SK-N-SH (cell line): ENCODE results near the gene ZNF221. TPM values are rescaled to one million over a fixed set of nuclear protein-coding genes. Genes with fewer than 3 reads are reported as not detected.

ENCODE experiments used
- CTCF ChIA-PET: fragments of 300-600, 350-600 bp; formaldehyde crosslinking; extraction: SDS; loops from one replicate; lab custom pipeline; 2021; lab: Yijun Ruan, JAX
- POLR2A ChIA-PET: fragments of 350-600 bp; sonication (Branson Sonifier 250); formaldehyde crosslinking; extraction: SDS; loops from one replicate; lab custom pipeline; 2020; ENCODE audit warnings: antibody characterized with exemption, inconsistent platforms; lab: Yijun Ruan, JAX
- DNase-seq: peaks from one replicate; pipeline ENCODE4 v3.0.0; 2012
- H2AFZ ChIP-seq: fragments of 200-600 bp; sonication (generic); 2 replicates; pipeline ENCODE4 v1.8.1; 2016; ENCODE audit warnings: antibody characterized with exemption, mild to moderate bottlenecking, low read depth
- H3F3A ChIP-seq: fragments of 200-600 bp; sonication (generic); replicated peaks from 2 replicates; pipeline ENCODE3; 2016; ENCODE audit warnings: antibody characterized with exemption, mild to moderate bottlenecking; ENCODE audit not compliant: insufficient read depth
- H3K27ac ChIP-seq, 2 experiments: fragments of 200-500 bp in 1 of 2; fragments of 200-600 bp in 1 of 2; sonication (Bioruptor generic) in 1 of 2; sonication (generic), shearing (Covaris generic) in 1 of 2; 2 replicates each; pipeline versions ENCODE4 v1.5.1 to v1.6.1; 2014 to 2016; ENCODE audit warnings: low read depth in 2 of 2, inconsistent platforms in 1 of 2, low read length in 1 of 2, mild to moderate bottlenecking in 1 of 2, mixed read lengths in 1 of 2
- H3K27me3 ChIP-seq: fragments of 200-600 bp; sonication (generic), shearing (Covaris generic); 2 replicates; pipeline ENCODE4 v1.6.1; 2016; ENCODE audit warnings: mixed run types; ENCODE audit not compliant: insufficient read depth
- H3K36me3 ChIP-seq, 2 experiments: fragments of 200-500 bp in 1 of 2; fragments of 200-600 bp in 1 of 2; sonication (Bioruptor generic) in 1 of 2; sonication (generic) in 1 of 2; replicated peaks in 1 of 2; 2 replicates each; pipeline versions ENCODE3 to v1.5.1; 2014 to 2016; ENCODE audit warnings: low read length in 1 of 2, mild to moderate bottlenecking in 1 of 2; ENCODE audit not compliant: insufficient read depth in 2 of 2, control insufficient read depth in 1 of 2
- H3K4me1 ChIP-seq, 2 experiments: fragments of 200-500 bp in 1 of 2; fragments of 200-600 bp in 1 of 2; sonication (Bioruptor generic) in 1 of 2; sonication (generic), shearing (Covaris generic) in 1 of 2; 2 replicates each; pipeline versions ENCODE4 v1.5.1 to v1.6.1; 2014 to 2016; ENCODE audit warnings: low read depth in 1 of 2, low read length in 1 of 2, mixed run types in 1 of 2; ENCODE audit not compliant: insufficient read depth in 2 of 2, control insufficient read depth in 1 of 2
- H3K4me2 ChIP-seq: fragments of 200-600 bp; sonication (generic), shearing (Covaris generic); 2 replicates; pipeline ENCODE4 v1.6.1; 2017; ENCODE audit warnings: mixed run types
- H3K4me3 ChIP-seq, 2 experiments: fragments of 200-500 bp in 1 of 2; fragments of 200-600 bp in 1 of 2; sonication (Bioruptor generic) in 1 of 2; sonication (generic), shearing (Covaris generic) in 1 of 2; 2 replicates each; pipeline versions ENCODE4 v1.5.1 to v1.8.1; 2014 to 2016; ENCODE audit warnings: low read depth in 2 of 2, inconsistent platforms in 1 of 2, low read length in 1 of 2, mild to moderate bottlenecking in 1 of 2, mixed read lengths in 1 of 2, moderate library complexity in 1 of 2
- H3K79me2 ChIP-seq: fragments of 200-600 bp; sonication (generic); 2 replicates; pipeline ENCODE4 v1.8.1; 2017; ENCODE audit warnings: mild to moderate bottlenecking; ENCODE audit not compliant: insufficient read depth
- H3K9ac ChIP-seq: fragments of 200-600 bp; sonication (generic); 2 replicates; pipeline ENCODE4 v1.6.1; 2017; ENCODE audit warnings: mixed run types
- H3K9me2 ChIP-seq: fragments of 200-600 bp; sonication (generic); 2 replicates; pipeline ENCODE4 v1.6.1; 2017; ENCODE audit warnings: mixed run types
- H3K9me3 ChIP-seq: fragments of 200-600 bp; sonication (generic); 2 replicates; pipeline ENCODE4 v1.6.1; 2017; ENCODE audit warnings: mixed run types, mild to moderate bottlenecking, moderate library complexity
- H4K20me1 ChIP-seq: fragments of 200-600 bp; sonication (generic); 2 replicates; pipeline ENCODE4 v1.6.1; 2017; ENCODE audit warnings: mild to moderate bottlenecking, mixed run types; ENCODE audit not compliant: insufficient read depth
- EP300 ChIP-seq, 2 experiments: IDR thresholded peaks; 2 replicates each; pipeline versions ENCODE4 v1.4.0 to v1.6.1; 2012; ENCODE audit warnings: borderline replicate concordance in 1 of 2, low read depth in 1 of 2, low read length in 1 of 2
- EZH2phosphoT487 ChIP-seq: fragments of 200-600 bp; sonication (generic); IDR thresholded peaks from 2 replicates; pipeline ENCODE4 v1.6.1; 2017; ENCODE audit warnings: low read depth, mixed run types, mild to moderate bottlenecking, antibody characterized with exemption, moderate library complexity, borderline replicate concordance
- FOSL2 ChIP-seq: IDR thresholded peaks from 2 replicates; pipeline ENCODE4 v1.4.0; 2012; ENCODE audit warnings: low read depth, mild to moderate bottlenecking, moderate library complexity, borderline replicate concordance
- FOXJ3 ChIP-seq: sonication (generic); formaldehyde crosslinking; IDR thresholded peaks from 2 replicates; pipeline ENCODE4 v1.5.1; 2020; ENCODE audit warnings: mild to moderate bottlenecking, missing genetic modification reagents
- FOXM1 ChIP-seq: IDR thresholded peaks from 2 replicates; pipeline ENCODE4 v1.4.0; 2012; ENCODE audit warnings: low read depth, mild to moderate bottlenecking
- GATA2 ChIP-seq: sonication (generic); formaldehyde crosslinking; IDR thresholded peaks from 2 replicates; pipeline ENCODE4 v1.5.0; 2020; ENCODE audit warnings: mild to moderate bottlenecking, missing genetic modification reagents
- MEF2A ChIP-seq: IDR thresholded peaks from 2 replicates; pipeline ENCODE4 v1.4.0; 2012; ENCODE audit warnings: low read depth, borderline replicate concordance
- MXI1 ChIP-seq: IDR thresholded peaks from 2 replicates; pipeline ENCODE4 v1.6.1; 2012; ENCODE audit warnings: mild to moderate bottlenecking, low read depth, low read length, improper control_type of control experiment
- NFIC ChIP-seq: IDR thresholded peaks from 2 replicates; pipeline ENCODE4 v1.4.0; 2012; ENCODE audit warnings: borderline replicate concordance
- POLR2AphosphoS5 ChIP-seq: IDR thresholded peaks from 2 replicates; pipeline ENCODE4 v1.6.1; 2012; ENCODE audit warnings: low read depth, low read length
- RAD21 ChIP-seq: IDR thresholded peaks from 2 replicates; pipeline ENCODE4 v1.6.1; 2012; ENCODE audit warnings: mild to moderate bottlenecking, low read length
- RXRA ChIP-seq: IDR thresholded peaks from 2 replicates; pipeline ENCODE4 v1.4.0; 2012; ENCODE audit warnings: low read depth, mild to moderate bottlenecking, borderline replicate concordance
- TCF12 ChIP-seq: IDR thresholded peaks from 2 replicates; pipeline ENCODE4 v1.4.0; 2012
- TEAD4 ChIP-seq: IDR thresholded peaks from 2 replicates; pipeline ENCODE4 v1.4.0; 2012; ENCODE audit warnings: mild to moderate bottlenecking, borderline replicate concordance; ENCODE audit not compliant: insufficient read depth
- USF2 ChIP-seq: fragments of 150-350 bp; IDR thresholded peaks from 2 replicates; pipeline ENCODE4 v1.6.1; 2017; ENCODE audit warnings: antibody characterized with exemption, low read length, low read depth, borderline replicate concordance
- YY1 ChIP-seq: IDR thresholded peaks from 2 replicates; pipeline ENCODE4 v1.4.0; 2012; ENCODE audit warnings: low read depth, mild to moderate bottlenecking
- WGBS: methylation state at CpG from one replicate; pipeline ENCODE4 v1.1.6; 2017; ENCODE audit warnings: low lambda C conversion rate; 5-methylcytosine and 5-hydroxymethylcytosine counted together
- polyA plus RNA-seq, 3 experiments: library from polyadenylated mRNA; depleted of rRNA; stranded (reverse); fragments of >200 nt; gene quantifications; 2 replicates each; pipeline ENCODE4 v1.2.3, GENCODE V29; 2012
- TF ChIP-seq, protein P1 (sequence below): fragments of 150-350 bp; IDR thresholded peaks from 2 replicates; pipeline ENCODE4 v1.6.1; 2016; ENCODE audit warnings: mild to moderate bottlenecking, low read depth, low read length
- TF ChIP-seq, protein P2 (sequence below): IDR thresholded peaks from 2 replicates; pipeline ENCODE4 v1.6.1; 2012; ENCODE audit warnings: mild to moderate bottlenecking, low read depth, low read length, moderate library complexity

The ZNF221 gene
- polyA plus RNA-seq, 1 of the 3 experiments (the other 2 are of a cell fraction) = 0.64 TPM

DNA sequence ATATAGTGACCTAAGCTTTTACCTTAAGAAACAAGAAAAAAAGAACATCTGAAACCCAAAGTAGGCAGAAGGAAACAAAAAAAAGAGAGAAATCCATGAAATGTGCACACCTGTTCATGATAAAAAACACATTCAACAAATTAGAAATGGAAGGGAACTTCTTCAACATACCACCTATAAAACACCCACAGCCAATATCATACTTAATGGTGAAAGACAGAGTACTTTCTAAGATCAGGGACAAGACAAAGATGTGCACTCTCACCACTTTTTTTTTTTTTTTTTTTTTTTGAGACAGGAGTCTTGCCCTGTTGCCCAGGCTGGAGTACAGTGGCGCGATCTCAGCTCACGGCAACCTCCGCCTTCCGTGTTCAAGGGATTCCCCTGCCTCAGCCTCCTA, 45.1 kb upstream of the ZNF221 start (continued):
- TF ChIP-seq TEAD4 (no peak), FOXM1 (no peak), NFIC (no peak), FOSL2 (no peak), RXRA (no peak)

DNA sequence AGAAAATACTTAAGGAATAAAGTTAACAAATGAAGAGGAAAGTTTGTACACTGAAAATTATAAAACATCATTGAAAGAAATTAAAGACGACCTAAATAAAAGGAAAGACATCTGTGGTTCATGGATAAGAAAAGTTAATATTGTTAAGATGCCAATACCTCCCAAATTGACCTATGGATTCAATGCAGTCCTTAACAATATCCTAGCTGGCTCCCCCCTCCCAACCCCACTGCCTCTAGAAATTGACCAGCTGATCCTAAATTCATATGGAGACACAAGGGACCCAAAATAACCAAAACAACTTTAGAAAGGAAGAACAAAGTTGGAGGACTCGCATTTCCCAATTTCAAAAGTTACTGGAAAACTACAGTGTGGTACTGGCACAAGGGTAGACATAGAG, 44.3 kb upstream of the ZNF221 start:
- Histone ChIP-seq H3K27me3 (no peaks in the 10 kb centered on the region), H3K36me3 (peaks cover 0 to 7% of the 10 kb centered on the region in 2 experiments), H3K27ac (no peak overlapping the region), H3K4me2 (no peak overlapping the region), H3K9me3 (peaks cover 4% of the 10 kb centered on the region; the same call in 1 of the 2 replicates), H3K9me2 (no peaks in the 10 kb centered on the region), H2AFZ (no peak overlapping the region), H3K4me3 (no peak overlapping the region), H3F3A (no peaks in the 10 kb centered on the region), H3K79me2 (no peaks in the 10 kb centered on the region), H4K20me1 (no peaks in the 10 kb centered on the region), H3K4me1 (peaks cover 0 to 3% of the 10 kb centered on the region in 2 experiments; a peak in 1 of 4 replicates), H3K9ac (no peak overlapping the region)
- POLR2A ChIA-PET = no interaction called here
- TF ChIP-seq RAD21 = no peak
- TF ChIP-seq MEF2A = no peak
- no peak for TF ChIP-seq USF2
- no peak for TF ChIP-seq YY1
- no peak for TF ChIP-seq EP300 (IDR thresholded peaks at IDR 0.05; ENCODE audit: borderline replicate concordance in 1 of 2, low read depth in 1 of 2, low read length in 1 of 2)
- TF ChIP-seq GATA2 = no peak
- no peak for TF ChIP-seq EZH2phosphoT487
- TF ChIP-seq POLR2AphosphoS5 = no peak
- TF ChIP-seq FOXJ3 = no peak
- TF ChIP-seq TCF12 = no peak
- TF ChIP-seq, protein P1, sequence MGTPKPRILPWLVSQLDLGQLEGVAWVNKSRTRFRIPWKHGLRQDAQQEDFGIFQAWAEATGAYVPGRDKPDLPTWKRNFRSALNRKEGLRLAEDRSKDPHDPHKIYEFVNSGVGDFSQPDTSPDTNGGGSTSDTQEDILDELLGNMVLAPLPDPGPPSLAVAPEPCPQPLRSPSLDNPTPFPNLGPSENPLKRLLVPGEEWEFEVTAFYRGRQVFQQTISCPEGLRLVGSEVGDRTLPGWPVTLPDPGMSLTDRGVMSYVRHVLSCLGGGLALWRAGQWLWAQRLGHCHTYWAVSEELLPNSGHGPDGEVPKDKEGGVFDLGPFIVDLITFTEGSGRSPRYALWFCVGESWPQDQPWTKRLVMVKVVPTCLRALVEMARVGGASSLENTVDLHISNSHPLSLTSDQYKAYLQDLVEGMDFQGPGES = no peak
- TF ChIP-seq MXI1 = no peak
- TF ChIP-seq, protein P2, sequence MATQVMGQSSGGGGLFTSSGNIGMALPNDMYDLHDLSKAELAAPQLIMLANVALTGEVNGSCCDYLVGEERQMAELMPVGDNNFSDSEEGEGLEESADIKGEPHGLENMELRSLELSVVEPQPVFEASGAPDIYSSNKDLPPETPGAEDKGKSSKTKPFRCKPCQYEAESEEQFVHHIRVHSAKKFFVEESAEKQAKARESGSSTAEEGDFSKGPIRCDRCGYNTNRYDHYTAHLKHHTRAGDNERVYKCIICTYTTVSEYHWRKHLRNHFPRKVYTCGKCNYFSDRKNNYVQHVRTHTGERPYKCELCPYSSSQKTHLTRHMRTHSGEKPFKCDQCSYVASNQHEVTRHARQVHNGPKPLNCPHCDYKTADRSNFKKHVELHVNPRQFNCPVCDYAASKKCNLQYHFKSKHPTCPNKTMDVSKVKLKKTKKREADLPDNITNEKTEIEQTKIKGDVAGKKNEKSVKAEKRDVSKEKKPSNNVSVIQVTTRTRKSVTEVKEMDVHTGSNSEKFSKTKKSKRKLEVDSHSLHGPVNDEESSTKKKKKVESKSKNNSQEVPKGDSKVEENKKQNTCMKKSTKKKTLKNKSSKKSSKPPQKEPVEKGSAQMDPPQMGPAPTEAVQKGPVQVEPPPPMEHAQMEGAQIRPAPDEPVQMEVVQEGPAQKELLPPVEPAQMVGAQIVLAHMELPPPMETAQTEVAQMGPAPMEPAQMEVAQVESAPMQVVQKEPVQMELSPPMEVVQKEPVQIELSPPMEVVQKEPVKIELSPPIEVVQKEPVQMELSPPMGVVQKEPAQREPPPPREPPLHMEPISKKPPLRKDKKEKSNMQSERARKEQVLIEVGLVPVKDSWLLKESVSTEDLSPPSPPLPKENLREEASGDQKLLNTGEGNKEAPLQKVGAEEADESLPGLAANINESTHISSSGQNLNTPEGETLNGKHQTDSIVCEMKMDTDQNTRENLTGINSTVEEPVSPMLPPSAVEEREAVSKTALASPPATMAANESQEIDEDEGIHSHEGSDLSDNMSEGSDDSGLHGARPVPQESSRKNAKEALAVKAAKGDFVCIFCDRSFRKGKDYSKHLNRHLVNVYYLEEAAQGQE = no peak
- 36% methylated on average over 2 of the region's 2 CpGs for WGBS
- CTCF ChIA-PET = no interaction called here
- DNase-seq = no peak
